GM11168 (cell line): Measurements from ENCODE around the gene FMN1.

Experiments
- in situ Hi-C: fragments of 300-500 bp; cut with MboI; formaldehyde crosslinking; loops from one replicate; pipeline ENCODE4 v1.12.0; 2022; ENCODE audit warnings: low sequenced_read_pairs; ENCODE audit not compliant: unreplicated experiment

The FMN1 gene

GRCh38 chr15:32828507-32829186 lies 365.9 kb downstream of the FMN1 start:
- in situ Hi-C loops: loop anchor here (25.0 kb wide), 1 partner anchor 166 kb away; no protein-coding TSS in a partner anchor

DNA sequence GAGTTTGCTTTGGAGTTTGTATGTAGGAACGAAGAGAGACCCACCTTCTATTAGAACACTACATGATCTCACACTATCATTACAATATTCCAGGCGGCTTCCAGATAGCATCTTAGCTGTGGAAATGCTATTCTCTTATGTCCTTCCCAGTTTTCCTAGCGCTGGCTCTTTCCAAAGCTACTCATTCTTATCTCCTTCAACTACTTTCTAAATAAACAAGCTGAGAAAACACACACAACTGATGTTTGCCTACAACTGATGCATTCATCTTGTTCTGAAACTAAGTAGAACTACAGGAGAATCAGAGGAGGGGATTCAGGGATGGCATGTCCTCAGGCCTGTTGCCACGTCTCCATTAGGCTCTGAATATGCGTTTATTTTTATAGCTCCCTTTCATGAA lies 367.8 kb downstream of the FMN1 start:
- in situ Hi-C loops: loop anchor here (25.0 kb wide), 1 partner anchor 164 kb away; no protein-coding TSS in a partner anchor

GRCh38 chr15:32825219-32825618 lies 369.3 kb downstream of the FMN1 start:
- in situ Hi-C loops: loop anchor here (25.0 kb wide), 1 partner anchor 163 kb away; no protein-coding TSS in a partner anchor

GRCh38 chr15:32824777-32825176 lies 369.7 kb downstream of the FMN1 start:
- in situ Hi-C loops: loop anchor here (25.0 kb wide), 1 partner anchor 162 kb away; no protein-coding TSS in a partner anchor

DNA sequence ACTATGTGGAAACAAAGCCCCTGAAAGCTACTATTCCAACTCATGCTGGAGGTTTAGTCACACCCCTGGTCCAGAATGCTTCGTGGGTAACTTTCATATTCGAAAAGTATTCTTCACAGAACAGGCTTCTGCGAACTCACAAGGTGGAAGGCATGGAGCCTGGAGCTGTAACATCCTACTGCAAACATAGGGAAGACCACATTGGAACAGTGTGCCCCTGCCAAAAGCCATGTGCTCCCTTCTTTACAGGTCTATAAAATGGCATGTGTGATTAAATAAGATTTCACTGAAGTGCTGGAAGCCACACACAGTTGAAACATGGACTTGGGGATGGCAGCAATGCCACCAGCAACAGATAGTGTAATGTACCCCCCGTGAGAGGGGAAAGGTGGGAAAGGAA lies 370.8 kb downstream of the FMN1 start:
- in situ Hi-C loops: no loop called here

GRCh38 chr15:32822739-32823138 lies 371.8 kb downstream of the FMN1 start:
- in situ Hi-C loops: no loop called here

GRCh38 chr15:32819448-32819847 lies 375.1 kb downstream of the FMN1 start:
- in situ Hi-C loops: no loop called here

GRCh38 chr15:32818758-32819447 lies 375.6 kb downstream of the FMN1 start:
- in situ Hi-C loops: no loop called here

DNA sequence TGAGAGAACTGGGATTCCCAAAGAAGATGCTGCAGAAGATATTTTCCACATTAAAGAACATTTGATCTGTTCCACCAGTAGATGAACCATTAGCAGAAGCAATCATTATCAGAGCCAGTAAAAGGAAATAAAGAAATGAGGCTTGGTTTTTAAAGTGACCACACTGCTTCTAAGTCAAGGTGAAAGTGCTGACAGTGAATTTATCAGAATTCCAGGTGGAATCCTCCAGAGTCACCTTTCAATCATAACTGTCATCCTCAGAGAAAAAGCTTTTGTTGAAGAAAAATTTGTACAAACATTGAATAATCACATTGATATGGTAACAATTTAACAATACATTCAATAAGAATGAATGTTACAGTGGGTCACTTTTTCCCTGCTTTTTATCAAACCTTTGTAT lies 376.9 kb downstream of the FMN1 start:
- in situ Hi-C loops: no loop called here

- in situ Hi-C loops: no loop called here
These were observed 387.2 kb downstream of the FMN1 start for GRCh38 chr15:32807331-32807730.

DNA sequence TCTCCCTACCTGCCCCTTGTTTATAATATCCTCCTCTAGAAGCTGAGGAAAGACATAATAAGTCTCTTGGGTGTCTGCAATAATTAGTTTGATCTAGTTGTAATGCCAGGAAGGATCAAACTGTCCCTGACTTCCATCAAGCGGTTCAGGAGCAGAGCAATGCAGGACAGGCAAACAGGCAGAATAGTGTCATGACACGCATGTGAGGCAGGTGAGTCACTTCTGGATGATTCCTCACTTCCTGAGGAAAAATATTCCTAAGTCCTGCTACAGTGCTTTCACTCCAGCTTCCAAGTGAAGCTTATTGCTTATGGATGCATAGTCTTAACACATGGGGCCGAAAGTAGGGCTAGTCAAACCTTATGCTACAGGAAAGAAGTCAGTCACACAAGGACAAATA lies 390.9 kb downstream of the FMN1 start:
- in situ Hi-C loops: no loop called here

DNA sequence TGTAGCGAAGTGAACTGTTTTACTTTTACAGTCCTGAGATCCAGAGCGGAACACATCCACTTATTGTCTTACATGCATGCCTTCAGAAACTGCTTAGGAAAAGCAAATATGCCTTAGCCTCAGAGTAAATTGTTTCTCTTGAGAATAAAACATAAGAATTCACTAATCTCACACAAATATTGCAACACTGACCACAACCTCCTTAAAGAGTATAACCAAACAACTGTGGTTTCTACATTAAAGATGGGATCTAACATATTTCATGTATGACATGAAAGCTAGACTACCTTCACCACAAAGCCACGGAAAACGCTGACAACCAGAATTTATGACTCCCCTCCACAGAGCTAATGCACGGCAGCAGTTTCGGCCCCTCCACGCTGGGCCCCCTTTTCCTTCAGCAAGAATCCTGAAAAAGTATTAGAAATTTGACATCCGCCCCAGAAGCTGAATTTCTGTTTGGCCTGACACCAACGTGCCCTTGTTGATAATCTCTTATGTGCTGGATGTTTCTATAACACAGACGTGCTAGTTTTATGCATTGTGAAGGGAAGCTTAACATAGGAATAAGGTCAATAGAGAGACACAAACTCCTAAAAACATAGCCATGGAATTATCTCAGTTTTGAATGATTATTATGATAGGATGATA lies 392.1 kb downstream of the FMN1 start:
- in situ Hi-C loops: no loop called here

DNA sequence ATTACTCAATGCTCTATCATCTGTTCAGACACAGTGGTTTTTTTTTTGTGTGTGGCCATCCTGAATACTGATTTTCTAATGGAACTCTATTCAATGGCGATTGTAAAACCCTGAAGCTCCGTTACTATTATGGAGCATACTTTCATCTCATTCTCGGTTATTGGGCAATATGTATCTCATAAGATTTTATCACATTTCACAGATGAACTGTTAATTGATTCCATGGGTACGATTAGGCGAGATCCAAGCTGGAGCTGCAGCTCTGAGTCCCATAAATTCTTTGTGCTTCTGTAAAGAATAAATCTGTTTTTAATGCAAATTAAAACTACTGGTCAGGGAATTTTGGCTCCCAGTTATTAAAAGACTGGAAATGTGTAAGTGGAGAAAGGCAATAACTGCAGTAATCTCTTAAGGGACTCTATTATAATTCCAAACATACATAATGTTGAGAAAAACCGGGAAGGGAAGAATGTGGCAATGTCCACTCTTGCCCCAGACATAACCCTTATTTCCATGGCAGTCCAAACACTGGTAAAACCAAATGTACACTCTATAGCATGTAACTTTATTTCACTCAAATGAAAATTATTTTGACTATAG lies 394.5 kb downstream of the FMN1 start:
- in situ Hi-C loops: no loop called here

DNA sequence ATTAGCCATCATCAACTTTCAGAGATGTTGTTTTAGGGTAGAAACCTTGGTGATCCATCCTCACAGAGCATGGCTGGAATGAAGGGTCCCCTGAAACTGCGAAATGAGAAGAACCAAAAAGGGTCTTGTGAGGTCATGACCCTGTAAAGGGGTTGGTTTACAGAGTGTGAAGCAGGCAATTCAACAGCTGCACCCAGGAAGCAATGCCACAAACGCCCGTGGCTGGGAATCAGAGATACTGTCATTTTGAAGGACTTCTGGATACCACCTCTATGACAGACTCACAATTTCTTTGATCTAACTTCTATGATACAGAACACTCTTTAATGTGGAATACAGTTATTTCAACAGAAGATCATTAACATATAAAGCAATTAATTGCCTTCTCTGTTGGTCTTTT lies 397.7 kb downstream of the FMN1 start:
- in situ Hi-C loops: no loop called here

- in situ Hi-C loops: no loop called here
These were observed 399.5 kb downstream of the FMN1 start for GRCh38 chr15:32794973-32795372.

DNA sequence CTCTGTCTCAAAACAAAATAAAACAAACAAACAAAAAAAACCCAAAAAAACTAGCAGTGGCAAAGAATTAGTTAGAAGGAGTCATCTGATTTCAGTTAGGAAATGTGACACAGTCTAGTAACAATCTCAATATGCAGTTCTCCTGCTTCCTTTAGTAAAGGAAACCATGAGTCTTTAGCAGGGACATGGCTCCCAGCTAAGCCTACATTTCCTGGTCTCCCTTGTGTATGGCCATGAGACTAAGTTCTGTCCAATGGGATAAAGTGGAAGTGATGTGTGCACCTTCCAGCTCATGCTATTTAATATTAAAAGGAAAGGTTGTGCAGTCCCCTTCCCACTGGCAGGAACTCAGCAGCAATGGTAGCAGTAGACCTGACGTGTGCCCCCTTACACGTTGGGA lies 402.1 kb downstream of the FMN1 start:
- in situ Hi-C loops: no loop called here

- in situ Hi-C loops: no loop called here
These were observed 404.0 kb downstream of the FMN1 start for GRCh38 chr15:32790352-32790999.

- in situ Hi-C loops: no loop called here
These were observed 406.6 kb downstream of the FMN1 start for GRCh38 chr15:32787949-32788348.

- in situ Hi-C loops: no loop called here
These were observed 407.6 kb downstream of the FMN1 start for GRCh38 chr15:32786906-32787305.

GRCh38 chr15:32784581-32784980 lies 409.9 kb downstream of the FMN1 start:
- in situ Hi-C loops: no loop called here
